NCI-H1930 (cell line): Measurements from ENCODE around the gene RFESD.
A peak's percentile ranks its signal among the peaks of the same experiment; 100 is the strongest.

ENCODE experiments used
- DNase-seq, 2 experiments: peaks; one replicate each; lab custom pipeline; 2025; lab: John Stamatoyannopoulos, UW

The RFESD gene

GRCh38 chr5:95646569-95647431 lies at the start of gene RFESD:
Gene RFESD (plus strand): TSS chr5:95646777. CDS start chr5:95652272, 5,495 bp downstream.
- peak; percentile 85 to 88 for DNase-seq

- no peak for DNase-seq
These were observed 47.3 kb upstream of the RFESD start for GRCh38 chr5:95599252-95599651.

- no peak for DNase-seq
These were observed 46.0 kb upstream of the RFESD start for GRCh38 chr5:95600557-95600956.

GRCh38 chr5:95605786-95606185 lies 40.8 kb upstream of the RFESD start:
- DNase-seq = no peak

- DNase-seq = no peak
These were observed 40.2 kb upstream of the RFESD start for GRCh38 chr5:95606419-95606818.

GRCh38 chr5:95609711-95610110 lies 36.9 kb upstream of the RFESD start:
- DNase-seq = no peak

GRCh38 chr5:95610546-95610945 lies 36.0 kb upstream of the RFESD start:
- DNase-seq = no peak

GRCh38 chr5:95611396-95611795 lies 35.2 kb upstream of the RFESD start:
- no peak for DNase-seq

GRCh38 chr5:95613514-95613913 lies 33.1 kb upstream of the RFESD start:
- DNase-seq = no peak

GRCh38 chr5:95615164-95615467 lies 31.5 kb upstream of the RFESD start:
- DNase-seq = no peak

- no peak for DNase-seq
These were observed 29.5 kb upstream of the RFESD start for GRCh38 chr5:95617057-95617456.

GRCh38 chr5:95619096-95619495 lies 27.5 kb upstream of the RFESD start:
- DNase-seq = no peak

GRCh38 chr5:95619514-95620029 lies 27.0 kb upstream of the RFESD start:
- no peak for DNase-seq

- peak in 1 of 2 experiments; percentile 36 for DNase-seq
These were observed 26.3 kb upstream of the RFESD start, which contains the start of gene GPR150 for GRCh38 chr5:95620030-95620869. Gene GPR150 (plus strand): TSS chr5:95620087. CDS start chr5:95620276, 189 bp downstream.

- peak in 1 of 2 experiments; percentile 17 for DNase-seq
These were observed 25.4 kb upstream of the RFESD start for GRCh38 chr5:95620870-95621838.

- DNase-seq = no peak
These were observed 24.5 kb upstream of the RFESD start for GRCh38 chr5:95621839-95622629.

- no peak for DNase-seq
These were observed 22.9 kb upstream of the RFESD start for GRCh38 chr5:95623706-95624105.

- DNase-seq = no peak
These were observed 22.2 kb upstream of the RFESD start for GRCh38 chr5:95624368-95624767.

- no peak for DNase-seq
These were observed 19.9 kb upstream of the RFESD start for GRCh38 chr5:95626701-95627100.

- DNase-seq = no peak
These were observed 18.4 kb upstream of the RFESD start for GRCh38 chr5:95627971-95628810.
